G401.6 (cell line): ENCODE measurements around the gene ODF2.
"Not testable (repeated sequence)": the region's sequence is repeated elsewhere in the genome, so short reads cannot be mapped to it uniquely, and the experiment has no call there.

Experiments used
- FAIRE-seq: peaks from 2 replicates; lab custom pipeline; 2012; peaks lifted over from hg19 to GRCh38; lab: Jason Lieb, UNC

Gene ODF2

DNA sequence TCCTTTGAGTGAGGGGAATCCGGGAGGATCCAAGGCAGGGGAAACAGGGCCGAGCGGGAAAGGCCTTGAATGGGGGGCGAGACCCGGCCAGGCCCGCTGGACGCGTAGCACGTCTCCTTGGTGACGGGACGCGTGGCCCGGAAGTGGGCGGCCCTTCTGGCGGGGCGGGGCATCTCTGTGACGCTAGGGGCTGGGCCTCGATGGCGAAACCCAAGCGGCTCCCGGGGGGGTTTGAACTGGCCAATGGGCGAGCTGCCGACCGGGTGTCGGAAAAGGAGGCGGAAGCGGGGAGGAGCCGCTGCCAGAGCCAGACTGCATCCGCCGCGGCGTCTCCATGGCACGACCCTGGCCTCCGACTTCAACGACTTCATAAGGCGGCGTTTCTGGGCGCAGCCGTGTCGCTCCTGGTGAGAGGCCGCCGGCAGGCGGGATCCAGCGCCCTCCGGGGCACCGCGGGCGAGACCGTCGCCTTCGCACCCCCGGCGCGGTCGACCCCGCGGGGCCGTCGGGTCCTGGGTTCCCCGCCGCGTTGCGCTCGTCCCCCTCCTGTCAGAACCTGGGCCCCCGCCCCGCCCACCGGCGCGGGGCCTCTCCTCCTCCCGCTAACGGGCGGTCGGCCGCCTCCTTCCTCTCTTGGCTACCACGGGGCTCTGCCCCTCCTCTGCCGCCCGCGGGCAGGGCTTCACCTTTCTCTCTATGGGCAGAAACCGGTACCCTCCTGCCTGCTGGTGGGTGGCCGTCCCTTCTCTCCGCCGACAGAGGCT lies at the start of gene ODF2:
Gene ODF2 (plus strand): TSS at position 158 of the 764 bp plus-strand sequence. CDS start 86 bp downstream, at position 244.
- peak; percentile 96 for FAIRE-seq

DNA sequence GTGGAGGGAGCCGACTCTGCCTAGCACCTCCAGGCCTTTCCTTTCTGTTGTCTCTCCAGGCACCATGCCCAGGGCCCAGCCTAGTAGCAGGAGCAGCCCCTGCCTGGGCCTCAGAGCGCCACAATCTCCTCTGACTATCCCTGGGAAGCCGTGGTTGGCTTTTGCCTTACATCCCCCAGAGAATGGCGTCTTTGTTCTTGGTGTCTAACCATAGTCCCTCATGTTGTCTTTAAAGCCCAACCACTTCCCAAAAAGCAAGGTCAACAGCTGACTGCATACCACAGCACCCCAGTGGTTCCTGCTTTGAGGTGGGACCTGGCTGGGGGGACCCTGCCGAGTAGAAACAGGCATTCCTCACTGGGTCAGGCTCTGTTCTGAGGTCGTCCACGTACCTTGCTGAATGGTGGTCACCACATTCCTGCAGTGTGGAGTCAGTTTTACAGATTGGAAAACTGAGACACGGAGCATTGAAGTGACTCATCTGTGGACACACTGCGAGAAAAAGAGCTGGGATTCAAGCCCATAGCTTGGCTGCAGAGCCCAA lies 48.9 kb upstream of the ODF2 start:
- no peak for FAIRE-seq

- no peak for FAIRE-seq
Observed at GRCh38 chr9:128408963-128409431, 46.8 kb upstream of the ODF2 start.

DNA sequence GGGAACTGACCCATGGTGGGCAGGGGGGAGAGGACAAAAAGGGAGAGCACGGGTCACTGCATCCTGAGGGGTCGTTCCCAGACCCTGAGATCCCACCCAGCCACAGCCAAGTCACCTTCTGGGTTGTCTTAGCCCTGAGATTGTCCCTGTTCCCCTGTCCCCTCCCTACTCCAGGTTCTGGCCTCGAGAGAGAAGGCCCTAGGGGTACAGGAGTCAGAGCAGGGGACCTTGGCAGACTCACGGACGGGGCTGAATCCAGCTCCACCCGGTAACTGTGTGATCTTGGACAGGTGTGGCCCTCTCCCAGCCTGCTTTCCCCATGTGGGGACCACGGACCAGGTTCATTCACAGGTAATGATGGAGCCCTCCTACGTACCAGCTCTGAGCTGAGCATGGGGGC lies 46.4 kb upstream of the ODF2 start:
- FAIRE-seq, result no peak

DNA sequence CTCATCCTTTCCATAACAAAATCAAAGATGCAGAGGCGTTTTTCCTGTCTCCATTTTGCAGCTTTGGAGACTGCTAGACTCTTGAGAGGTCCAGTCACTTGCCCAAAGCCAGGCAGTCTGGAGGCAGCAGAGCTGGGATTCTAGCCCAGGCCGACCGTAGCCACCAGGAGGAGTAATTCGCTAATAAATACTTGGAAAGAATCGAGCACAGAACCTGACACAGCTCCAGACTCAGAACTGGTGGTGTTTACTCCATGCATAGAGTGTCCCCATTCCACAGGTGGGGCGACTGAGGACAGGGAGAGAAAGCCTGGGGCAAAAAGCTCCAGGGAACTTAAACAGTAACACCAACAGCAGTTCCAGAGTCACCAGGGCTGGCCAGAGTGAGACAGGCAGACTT lies 45.8 kb upstream of the ODF2 start:
- no peak for FAIRE-seq

- no peak for FAIRE-seq
Observed at GRCh38 chr9:128411364-128412119, 44.3 kb upstream of the ODF2 start.

GRCh38 chr9:128412120-128412790 lies 43.6 kb upstream of the ODF2 start:
- no peak for FAIRE-seq

GRCh38 chr9:128413728-128414127 lies 42.1 kb upstream of the ODF2 start:
- FAIRE-seq, result not testable (repeated sequence)

GRCh38 chr9:128414461-128414860 lies 41.3 kb upstream of the ODF2 start:
- no peak for FAIRE-seq

DNA sequence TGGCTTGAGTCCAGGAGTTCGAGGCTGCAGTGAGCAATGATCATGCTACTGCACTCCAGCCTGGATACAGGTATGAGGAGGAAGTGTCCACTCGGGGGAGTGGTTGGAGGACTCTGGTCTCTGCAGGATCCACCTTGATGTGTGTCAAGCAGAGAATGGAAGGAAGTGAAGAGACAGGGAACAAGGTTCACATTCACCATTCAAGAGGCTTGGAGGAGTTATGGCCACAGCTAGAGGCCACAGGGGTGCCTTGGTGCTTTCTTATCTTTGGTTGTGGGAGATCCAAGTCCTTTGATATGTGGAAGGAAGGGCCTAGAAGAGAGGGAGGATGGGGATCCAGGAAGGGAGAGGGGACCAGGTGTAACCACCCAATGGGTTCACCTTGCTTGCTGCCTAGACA lies 40.5 kb upstream of the ODF2 start:
- no peak for FAIRE-seq

- FAIRE-seq, result no peak
Observed at GRCh38 chr9:128416014-128416413, 39.8 kb upstream of the ODF2 start.

- no peak for FAIRE-seq
Observed at GRCh38 chr9:128416432-128417019, 39.3 kb upstream of the ODF2 start.

DNA sequence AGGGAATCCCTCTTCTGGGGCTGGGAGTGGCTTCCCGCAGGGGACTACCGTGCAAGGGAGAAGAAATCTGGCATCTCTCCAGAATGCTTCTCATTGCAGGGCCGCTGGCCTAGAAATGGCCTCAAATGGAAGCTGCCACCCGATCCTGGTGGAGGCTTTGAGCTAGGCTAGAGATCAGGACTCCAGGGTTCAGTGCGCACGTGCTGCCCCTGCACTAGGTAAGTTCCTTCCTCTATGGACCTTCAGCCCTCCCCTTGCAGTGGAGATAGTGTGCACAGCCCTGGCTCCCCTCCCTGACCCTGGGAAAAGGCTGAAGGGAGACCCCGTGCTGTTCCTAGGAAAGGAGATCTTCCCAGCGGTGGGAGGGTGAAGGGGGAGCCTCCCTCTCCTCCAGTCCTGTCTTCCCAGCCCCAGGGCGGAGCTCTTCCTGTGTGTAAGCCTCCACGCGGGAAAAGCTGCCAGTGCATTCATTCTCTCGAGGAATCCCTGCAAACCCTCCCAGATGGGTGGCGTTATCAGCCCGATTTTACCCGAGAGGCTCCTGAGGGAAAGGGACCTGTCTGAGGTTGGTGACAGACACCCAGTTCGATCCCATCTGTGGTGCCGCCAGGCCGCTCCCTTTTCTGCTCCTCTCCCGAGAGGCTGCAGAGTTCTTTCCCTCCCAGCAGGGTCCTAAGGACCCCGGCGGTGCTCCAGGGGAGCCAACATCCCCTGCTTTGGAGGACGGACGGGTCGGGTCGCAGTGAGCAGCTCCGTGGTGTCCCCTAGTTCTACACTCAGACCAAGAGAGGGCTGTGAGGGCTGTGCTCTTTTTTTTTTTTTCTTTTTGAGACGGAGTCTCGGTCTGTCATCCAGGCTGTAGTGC lies 36.5 kb upstream of the ODF2 start:
- no peak for FAIRE-seq

DNA sequence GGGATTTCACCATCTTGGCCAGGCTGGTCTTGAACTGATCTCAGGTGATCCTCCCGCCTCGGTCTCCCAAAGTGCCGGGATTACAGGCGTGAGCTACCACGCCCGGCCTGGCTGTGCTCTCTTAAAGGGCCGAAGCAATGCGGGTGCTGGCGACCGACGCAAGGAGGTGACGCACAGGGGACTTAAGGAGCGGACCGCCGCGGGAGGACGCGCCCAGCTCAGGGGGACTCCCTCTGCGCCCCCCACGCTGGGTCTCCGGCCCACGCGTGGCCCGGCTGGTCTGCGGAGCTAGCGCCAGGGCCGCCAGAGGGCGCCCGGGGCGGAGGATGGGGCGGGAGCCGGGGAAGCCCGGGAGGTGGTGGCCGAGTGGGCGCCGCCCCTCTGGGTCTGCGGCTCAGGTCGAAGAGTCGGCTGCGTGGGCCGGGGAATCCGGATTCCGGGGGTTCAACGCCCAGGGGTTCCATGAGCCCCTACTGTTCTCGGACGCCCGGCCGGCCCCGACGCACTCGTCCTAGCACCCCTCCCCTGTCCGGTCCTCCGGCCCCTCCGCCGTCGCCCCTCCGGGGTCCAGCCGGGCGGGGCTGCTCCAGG lies 35.7 kb upstream of the ODF2 start:
- no peak for FAIRE-seq

GRCh38 chr9:128420651-128421481 lies 34.9 kb upstream of the ODF2 start, which contains the start of gene CERCAM:
Gene CERCAM, plus strand, starts transcription at chr9:128420857. Its CDS starts 21 bp downstream, at chr9:128420878.
- FAIRE-seq, result no peak

GRCh38 chr9:128421482-128421996 lies 34.3 kb upstream of the ODF2 start:
- FAIRE-seq, result no peak

- FAIRE-seq, result not testable (repeated sequence)
Observed at GRCh38 chr9:128422022-128422782, 33.6 kb upstream of the ODF2 start.

GRCh38 chr9:128422783-128423150 lies 33.0 kb upstream of the ODF2 start:
- FAIRE-seq, result no peak

DNA sequence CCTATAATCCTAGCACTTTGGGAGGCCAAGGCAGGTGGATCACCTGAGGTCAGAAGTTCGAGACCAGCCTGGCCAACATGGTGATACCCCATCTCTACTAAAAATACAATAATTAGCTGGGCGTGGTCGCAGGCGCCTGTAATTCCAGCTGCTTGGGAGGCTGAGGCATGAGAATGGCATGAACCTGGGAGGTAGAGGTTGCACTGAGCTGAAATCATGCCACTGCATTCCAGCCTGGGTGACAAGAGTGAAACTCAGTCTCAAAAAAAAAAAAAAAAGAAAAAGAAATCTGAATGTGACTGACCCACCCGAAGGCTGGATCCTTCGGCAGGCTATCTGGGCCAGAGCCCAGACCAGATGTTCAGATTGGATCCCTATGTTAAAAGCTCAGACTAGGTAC lies 32.5 kb upstream of the ODF2 start:
- FAIRE-seq, result not testable (repeated sequence)
